KMS-11 (cell line): ENCODE results near the gene MYOT.

Experiments
- H2AFZ ChIP-seq: fragments of 200-600 bp; sonication (generic); 2 replicates; pipeline ENCODE4 v1.6.1; 2016; ENCODE audit warnings: antibody characterized with exemption, mixed run types, low read depth
- H3K27ac ChIP-seq: fragments of 200-600 bp; sonication (generic); 2 replicates; pipeline ENCODE4 v1.6.1; 2016; ENCODE audit warnings: mild to moderate bottlenecking, mixed run types
- H3K27me3 ChIP-seq: fragments of 200-600 bp; sonication (generic); 2 replicates; pipeline ENCODE4 v1.6.1; 2017; ENCODE audit warnings: mild to moderate bottlenecking, low read depth, mixed run types, moderate library complexity; ENCODE audit not compliant: insufficient read depth
- H3K36me3 ChIP-seq: fragments of 200-600 bp; sonication (generic); 2 replicates; pipeline ENCODE4 v1.6.1; 2017; ENCODE audit warnings: mild to moderate bottlenecking, mixed run types; ENCODE audit not compliant: insufficient read depth
- H3K4me1 ChIP-seq: fragments of 200-600 bp; sonication (generic); 2 replicates; pipeline ENCODE4 v1.6.1; 2016; ENCODE audit warnings: mild to moderate bottlenecking, low read depth, mixed run types; ENCODE audit not compliant: poor library complexity, severe bottlenecking
- H3K4me2 ChIP-seq: fragments of 200-600 bp; sonication (generic); 2 replicates; pipeline ENCODE4 v1.7.0; 2016; ENCODE audit warnings: mild to moderate bottlenecking, mixed run types
- H3K4me3 ChIP-seq: fragments of 200-600 bp; sonication (generic); IDR thresholded peaks from 2 replicates; pipeline ENCODE4 v1.6.1; 2017; ENCODE audit warnings: low read depth, low read length, mixed read lengths; ENCODE audit not compliant: insufficient read depth
- H3K79me2 ChIP-seq: fragments of 200-600 bp; sonication (generic); 2 replicates; pipeline ENCODE4 v1.6.1; 2016; ENCODE audit warnings: low read depth, mixed run types; ENCODE audit not compliant: insufficient read depth
- H3K9ac ChIP-seq: fragments of 200-600 bp; sonication (generic); 2 replicates; pipeline ENCODE4 v1.6.1; 2016; ENCODE audit warnings: mild to moderate bottlenecking, mixed run types
- H4K20me1 ChIP-seq: fragments of 200-600 bp; sonication (generic); 2 replicates; pipeline ENCODE4 v1.6.1; 2016; ENCODE audit warnings: mild to moderate bottlenecking, mixed run types; ENCODE audit not compliant: insufficient read depth
- TF ChIP-seq, protein P1 (sequence below): fragments of 200-600 bp; sonication (generic); conservative IDR thresholded peaks from 2 replicates; pipeline ENCODE4 v1.6.1; 2017; ENCODE audit warnings: low read depth, mild to moderate bottlenecking, antibody characterized with exemption, low read length, moderate library complexity, mixed read lengths

MYOT gene

DNA sequence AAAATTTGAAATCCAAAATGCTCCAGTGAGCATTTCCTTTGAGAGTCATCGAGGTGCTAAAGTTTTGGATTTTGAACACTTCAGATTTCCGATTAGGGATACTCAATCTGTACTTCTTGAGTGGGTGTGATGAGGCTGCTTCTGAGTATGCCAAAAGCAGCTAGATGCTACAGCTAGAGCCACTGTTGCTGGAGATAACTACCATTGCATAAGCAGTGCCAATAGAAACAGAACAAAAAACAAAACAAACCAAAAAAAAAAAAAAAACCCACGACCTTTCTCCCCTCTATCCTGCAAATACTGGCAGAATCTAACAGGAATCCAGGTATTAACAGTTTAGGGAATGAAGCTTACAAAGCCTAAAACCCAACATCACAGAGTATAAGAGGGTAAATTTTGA, 65.1 kb downstream of the MYOT start:
- H3K79me2 ChIP-seq, result no peaks in the 10 kb centered on the region
- H2AFZ ChIP-seq, result no peak overlapping the region
- no peak overlapping the region for H3K27ac ChIP-seq
- no peak overlapping the region for H3K4me3 ChIP-seq
- no peak overlapping the region for H3K4me2 ChIP-seq
- no peaks in the 10 kb centered on the region for H3K27me3 ChIP-seq
- no peaks in the 10 kb centered on the region for H4K20me1 ChIP-seq
- no peaks in the 10 kb centered on the region for H3K4me1 ChIP-seq
- no peak overlapping the region for H3K9ac ChIP-seq
- TF ChIP-seq, protein P1, sequence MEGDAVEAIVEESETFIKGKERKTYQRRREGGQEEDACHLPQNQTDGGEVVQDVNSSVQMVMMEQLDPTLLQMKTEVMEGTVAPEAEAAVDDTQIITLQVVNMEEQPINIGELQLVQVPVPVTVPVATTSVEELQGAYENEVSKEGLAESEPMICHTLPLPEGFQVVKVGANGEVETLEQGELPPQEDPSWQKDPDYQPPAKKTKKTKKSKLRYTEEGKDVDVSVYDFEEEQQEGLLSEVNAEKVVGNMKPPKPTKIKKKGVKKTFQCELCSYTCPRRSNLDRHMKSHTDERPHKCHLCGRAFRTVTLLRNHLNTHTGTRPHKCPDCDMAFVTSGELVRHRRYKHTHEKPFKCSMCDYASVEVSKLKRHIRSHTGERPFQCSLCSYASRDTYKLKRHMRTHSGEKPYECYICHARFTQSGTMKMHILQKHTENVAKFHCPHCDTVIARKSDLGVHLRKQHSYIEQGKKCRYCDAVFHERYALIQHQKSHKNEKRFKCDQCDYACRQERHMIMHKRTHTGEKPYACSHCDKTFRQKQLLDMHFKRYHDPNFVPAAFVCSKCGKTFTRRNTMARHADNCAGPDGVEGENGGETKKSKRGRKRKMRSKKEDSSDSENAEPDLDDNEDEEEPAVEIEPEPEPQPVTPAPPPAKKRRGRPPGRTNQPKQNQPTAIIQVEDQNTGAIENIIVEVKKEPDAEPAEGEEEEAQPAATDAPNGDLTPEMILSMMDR, result no peak
- no peaks in the 10 kb centered on the region for H3K36me3 ChIP-seq

DNA sequence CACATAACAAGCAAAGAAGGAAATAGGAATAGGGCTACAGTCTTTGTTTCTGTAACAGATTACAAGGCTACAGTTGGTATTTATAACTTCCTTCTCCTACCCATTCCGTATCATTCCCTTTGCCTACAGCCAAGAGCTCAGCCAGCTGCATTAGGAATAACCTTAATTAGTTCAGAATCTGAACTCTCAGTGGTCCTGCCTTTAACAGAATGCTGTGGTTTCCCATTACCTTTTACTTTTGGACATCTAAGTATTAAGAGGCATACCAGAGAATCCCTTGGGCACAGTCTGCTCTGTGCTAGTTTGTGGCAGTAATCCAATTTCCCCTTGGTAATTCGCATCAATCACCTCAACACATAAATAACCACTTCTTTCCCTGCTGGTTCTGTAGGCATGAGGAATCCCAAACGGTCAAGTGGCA, 65.8 kb downstream of the MYOT start:
- Histone ChIP-seq H3K79me2 (no peaks in the 10 kb centered on the region), H3K27me3 (no peaks in the 10 kb centered on the region), H3K4me1 (no peaks in the 10 kb centered on the region), H3K27ac (no peak overlapping the region), H3K4me3 (no peak overlapping the region), H2AFZ (no peak overlapping the region), H4K20me1 (no peaks in the 10 kb centered on the region), H3K9ac (no peak overlapping the region), H3K4me2 (no peak overlapping the region), H3K36me3 (no peaks in the 10 kb centered on the region)
- TF ChIP-seq, protein P1, result no peak

DNA sequence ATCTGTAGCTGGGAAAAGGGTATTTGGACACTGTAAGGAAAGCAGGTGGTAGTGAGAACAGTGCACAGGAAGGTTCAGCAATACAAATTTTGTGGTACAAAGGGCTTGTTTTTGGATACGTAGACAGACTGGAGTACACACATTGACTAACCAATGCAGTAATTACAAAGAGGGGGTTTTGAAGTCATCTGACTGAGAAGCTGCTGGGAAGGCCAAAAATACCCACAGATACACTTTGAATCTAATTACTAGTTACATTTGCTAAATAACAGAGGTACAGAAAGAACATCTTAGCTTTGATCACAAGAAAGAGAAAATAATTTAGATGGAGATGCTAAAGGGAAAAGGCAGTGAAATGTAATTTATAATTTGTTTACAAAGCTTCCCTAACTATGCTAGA, 67.5 kb downstream of the MYOT start:
- Histone ChIP-seq H3K27me3 (no peaks in the 10 kb centered on the region), H2AFZ (no peak overlapping the region), H3K9ac (no peak overlapping the region), H3K4me1 (no peaks in the 10 kb centered on the region), H3K79me2 (no peaks in the 10 kb centered on the region), H3K36me3 (0 out of 2 replicates have a peak, but pooled peaks cover 5% of the 10 kb centered on the region), H3K27ac (no peak overlapping the region), H3K4me2 (no peak overlapping the region), H3K4me3 (no peak overlapping the region), H4K20me1 (no peaks in the 10 kb centered on the region)
- TF ChIP-seq, protein P1, result no peak

DNA sequence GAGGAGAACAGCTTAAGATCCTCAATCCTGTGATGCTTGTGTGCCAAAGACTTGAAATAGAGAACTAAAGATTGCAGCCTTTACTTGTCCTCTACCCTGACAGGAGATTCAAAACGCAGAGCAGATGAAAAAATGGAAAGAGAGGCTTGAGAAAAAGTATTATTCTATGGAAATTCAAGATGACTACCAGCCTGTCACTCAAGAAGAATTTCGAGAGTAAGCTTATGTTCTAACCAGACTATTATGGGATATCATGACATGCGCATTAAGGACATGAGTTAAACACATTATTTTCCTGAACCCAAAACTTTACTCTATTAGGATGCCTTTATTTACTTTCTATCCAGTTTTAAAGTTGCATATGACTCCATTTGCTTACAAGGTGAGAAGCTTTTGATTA, 68.0 kb downstream of the MYOT start:
- no peak overlapping the region for H3K4me3 ChIP-seq
- H4K20me1 ChIP-seq, result no peaks in the 10 kb centered on the region

More for the DNA sequence above, 68.0 kb downstream of the MYOT start:
- Histone ChIP-seq H3K36me3 (0 out of 2 replicates have a peak, but pooled peaks cover 5% of the 10 kb centered on the region), H2AFZ (no peak overlapping the region), H3K79me2 (no peaks in the 10 kb centered on the region), H3K4me2 (no peak overlapping the region), H3K4me1 (no peaks in the 10 kb centered on the region), H3K27me3 (no peaks in the 10 kb centered on the region), H3K9ac (no peak overlapping the region), H3K27ac (no peak overlapping the region)
- TF ChIP-seq, protein P1, result no peak
